CD4-positive, alpha-beta T cell treated with Interleukin-12 subunit alpha and Interleukin-12 subunit beta, for 1 hour (primary cell): ENCODE results near the gene CERK.
"Not testable (repeated sequence)": the region's sequence is repeated elsewhere in the genome, so short reads cannot be mapped to it uniquely, and the experiment has no call there.

ENCODE experiments used
- DNase-seq: peaks from one replicate; pipeline ENCODE4 v3.0.0-alpha.2; 2020

CERK gene

GRCh38 chr22:46659791-46660186, 78.3 kb downstream of the CERK start:
- DNase-seq: no peak

GRCh38 chr22:46659059-46659790, 78.8 kb downstream of the CERK start:
- no peak for DNase-seq

DNA sequence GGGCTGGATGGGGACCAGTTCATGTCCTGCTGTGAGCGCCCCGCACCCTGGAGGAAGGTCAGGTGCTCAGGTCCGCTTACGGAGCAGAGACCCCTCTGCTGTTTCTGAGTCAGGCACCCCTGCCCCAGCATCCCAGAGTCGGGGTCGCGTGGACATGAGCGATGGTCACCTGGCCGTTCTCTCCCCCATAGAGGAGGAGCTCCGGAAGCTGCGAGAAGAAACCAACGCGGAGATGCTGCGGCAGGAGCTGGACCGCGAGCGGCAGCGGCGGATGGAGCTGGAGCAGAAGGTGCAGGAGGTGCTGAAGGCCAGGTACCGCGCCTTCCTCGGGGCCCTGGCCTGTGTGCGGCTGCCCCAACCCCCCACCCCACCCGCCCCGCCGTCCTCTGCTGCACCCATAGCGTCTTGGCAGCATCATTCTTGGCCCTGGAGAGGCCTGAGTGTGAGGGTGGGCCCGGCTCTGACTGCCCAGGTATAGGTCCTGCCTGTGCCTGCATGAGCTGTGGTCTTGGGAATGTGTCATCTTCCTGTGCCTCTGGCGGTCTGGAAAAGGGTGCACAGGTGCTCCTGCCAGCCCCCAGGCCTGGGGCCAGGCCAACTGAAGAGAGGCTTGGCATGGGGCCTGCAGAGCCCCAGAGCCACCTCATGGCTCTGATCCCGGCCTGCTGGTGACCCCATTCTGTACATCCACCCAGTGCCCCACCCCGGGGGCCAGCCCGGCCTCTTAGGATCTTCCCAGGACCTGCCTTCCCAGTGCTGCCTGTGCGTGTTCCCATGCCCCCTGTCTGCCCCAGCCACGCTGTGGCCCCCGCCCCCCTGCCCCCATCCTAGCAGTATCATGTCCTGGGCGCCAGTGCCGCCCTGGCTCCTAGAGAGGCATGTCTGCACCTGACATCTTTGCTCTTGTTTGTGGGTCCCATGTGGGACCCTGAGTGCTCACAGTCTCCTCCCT, 79.8 kb downstream of the CERK start:
- DNase-seq: no peak

DNA sequence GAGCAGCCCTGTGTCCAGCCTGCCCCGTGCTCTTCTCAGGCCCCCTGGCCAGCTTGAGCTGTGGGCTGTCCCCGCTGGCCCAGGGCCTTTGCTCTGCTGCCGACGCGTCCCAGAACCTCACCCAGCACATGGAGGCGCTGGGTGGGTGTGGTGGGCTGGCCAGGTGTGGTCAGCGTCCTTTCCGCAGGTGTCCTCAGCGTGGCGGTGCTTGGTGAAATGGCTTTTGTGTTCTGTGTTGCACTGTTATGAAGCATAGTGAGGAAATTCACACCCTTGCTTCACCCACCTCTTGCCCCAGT, 80.4 kb downstream of the CERK start:
- no peak for DNase-seq

DNA sequence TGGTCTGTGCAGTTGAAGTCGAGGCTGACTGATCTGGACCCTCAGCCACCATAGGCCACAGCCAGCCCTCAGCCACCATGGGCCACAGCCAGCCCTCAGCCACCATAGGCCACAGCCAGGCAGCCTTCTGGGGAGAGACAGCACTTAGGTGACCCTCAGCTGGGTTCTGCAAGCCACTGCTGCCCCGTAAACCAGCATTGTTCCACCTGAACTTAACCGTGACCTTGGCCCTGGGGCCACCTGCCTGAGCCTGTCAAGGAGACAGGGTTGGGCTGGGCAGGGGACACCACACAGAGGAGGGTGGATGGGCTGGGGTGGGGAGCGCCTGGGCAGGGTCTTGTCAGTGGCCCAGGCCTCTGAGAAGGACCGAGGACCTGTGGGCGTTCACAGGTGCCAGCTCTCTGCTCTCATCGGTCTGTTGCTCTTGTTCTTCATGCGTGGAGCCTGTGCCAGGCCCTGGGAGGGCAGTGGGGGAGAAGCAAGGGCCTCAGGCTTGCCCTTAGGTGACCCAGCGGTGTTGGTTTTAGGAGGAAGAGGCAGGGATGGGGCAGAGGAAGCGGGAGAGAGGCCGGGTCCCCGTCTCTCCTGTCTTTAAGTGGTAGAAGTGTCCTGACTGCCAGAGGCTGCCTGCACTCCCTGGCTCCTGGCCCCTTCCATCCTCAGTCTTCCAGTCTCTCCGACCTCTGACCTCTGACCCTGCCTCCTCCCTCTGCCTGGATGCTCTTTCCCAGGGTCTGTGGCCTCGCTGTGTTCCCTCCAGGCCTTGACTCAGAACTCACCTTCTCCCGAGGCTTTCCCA, 81.0 kb downstream of the CERK start:
- DNase-seq: no peak

GRCh38 chr22:46655861-46656608, 82.0 kb downstream of the CERK start:
- no peak for DNase-seq

DNA sequence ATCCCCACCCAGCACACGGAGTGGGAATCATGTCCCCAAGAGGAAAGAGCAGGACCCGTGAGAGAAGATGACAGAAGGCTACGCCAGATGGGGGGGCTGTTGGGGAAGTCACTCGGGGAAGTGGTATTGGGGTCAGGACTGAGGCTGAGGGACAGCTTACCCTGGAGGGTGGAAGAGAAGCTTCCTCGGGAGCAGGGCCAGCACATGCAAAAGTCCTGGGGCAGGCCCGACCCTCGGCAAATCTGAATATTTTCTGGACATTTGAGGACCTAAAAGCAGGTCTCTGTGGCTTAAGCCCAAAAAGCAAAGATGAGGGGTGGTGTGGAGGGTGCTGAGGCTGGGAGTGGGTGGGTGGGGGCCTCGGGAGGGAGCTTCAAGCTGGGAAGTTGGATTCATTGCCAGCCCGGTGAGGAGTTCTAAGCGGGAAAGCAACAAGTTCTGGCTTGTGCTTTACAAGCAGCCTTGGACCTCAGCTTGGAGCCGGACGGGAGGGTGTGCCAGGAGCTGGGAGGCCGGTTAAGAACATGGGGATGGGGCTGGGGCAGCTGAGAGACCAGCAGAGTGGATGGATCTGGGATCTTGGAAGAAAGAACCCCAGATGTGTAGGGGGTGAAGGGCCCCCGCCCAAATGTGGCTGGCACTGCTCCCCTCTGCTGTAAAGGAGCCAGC, 83.0 kb downstream of the CERK start:
- no peak for DNase-seq

DNA sequence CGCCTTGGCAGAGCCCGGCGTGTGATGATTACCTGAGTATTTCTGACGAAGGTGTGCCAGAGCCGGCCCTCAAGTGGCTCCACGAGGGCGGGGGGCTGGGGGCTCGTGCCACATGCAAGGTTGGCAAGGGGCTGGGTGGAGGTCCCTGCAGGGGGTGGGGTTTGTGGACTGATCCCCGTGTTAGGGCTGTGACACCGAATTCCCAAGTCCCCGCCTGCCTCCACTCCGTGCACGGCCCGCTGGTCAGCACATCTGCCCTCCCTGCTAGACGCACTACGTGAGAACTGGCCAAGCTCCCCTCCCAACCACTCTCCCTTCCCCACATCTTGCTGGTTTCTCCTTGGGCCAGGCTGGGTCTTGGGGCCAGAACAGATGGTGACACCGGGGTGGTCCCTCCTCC, 83.6 kb downstream of the CERK start:
- no peak for DNase-seq

- no peak for DNase-seq
These were observed 84.5 kb downstream of the CERK start for GRCh38 chr22:46653596-46653995.

DNA sequence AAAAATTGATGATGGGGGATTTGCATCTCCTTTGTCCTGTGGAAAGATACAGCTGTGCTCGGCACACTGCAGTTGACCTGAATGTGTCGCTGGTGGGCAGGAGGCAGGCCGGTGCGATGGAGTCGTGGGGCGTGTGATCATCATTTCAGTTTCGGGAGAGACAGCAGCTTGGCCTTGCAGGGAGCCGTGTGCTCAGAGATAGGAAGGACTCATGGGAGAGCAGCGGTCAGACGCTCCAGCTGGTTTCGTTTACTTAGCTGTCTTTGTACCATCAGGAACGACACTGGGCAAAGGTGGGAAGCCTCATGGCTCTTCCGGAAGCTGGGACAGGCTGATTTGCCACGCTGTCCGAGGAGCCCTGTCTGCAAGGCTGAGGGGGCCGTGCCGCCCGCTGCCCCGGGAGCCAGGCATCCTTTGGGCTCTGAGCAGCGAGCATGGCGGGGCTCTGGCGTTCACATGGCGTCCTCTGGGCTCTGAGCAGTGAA, 85.2 kb downstream of the CERK start:
- no peak for DNase-seq

DNA sequence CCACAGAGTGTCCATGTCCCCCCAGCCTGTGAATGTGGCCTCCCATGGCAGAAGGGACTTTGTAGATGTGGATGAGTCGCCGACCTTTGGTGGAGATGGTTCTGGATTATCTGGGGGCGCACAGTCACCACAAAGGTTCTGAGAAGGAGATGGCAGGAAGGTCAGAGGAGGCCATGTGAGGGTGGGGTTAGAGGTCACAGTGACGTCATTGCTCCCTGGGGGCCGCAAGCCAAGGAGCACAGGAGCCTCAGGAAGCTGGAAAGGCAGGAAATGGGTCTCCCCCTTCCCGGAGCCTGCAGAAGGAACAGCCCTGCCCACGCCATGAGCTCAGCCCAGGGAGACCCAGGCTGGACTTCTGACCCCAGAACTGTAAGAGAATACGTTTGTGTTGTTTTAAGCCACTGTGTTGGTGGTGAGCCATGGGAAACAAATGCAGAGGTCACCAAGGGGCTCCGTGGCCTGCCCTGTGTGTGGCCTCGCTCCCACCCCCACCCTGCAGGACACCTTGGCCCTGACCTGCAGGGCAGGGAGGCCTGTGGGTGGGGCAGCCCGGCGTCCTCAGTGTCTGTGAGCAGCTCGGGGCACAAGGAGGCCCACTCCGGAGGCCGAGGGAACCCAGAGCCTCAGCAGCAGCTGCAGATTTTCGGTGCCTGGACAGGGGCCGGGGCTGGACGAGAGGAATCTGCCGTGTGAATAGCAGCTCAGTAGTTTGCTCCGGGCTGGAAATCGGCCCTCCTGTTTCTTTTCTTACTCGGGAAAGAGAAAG, 85.8 kb downstream of the CERK start:
- DNase-seq: no peak

DNA sequence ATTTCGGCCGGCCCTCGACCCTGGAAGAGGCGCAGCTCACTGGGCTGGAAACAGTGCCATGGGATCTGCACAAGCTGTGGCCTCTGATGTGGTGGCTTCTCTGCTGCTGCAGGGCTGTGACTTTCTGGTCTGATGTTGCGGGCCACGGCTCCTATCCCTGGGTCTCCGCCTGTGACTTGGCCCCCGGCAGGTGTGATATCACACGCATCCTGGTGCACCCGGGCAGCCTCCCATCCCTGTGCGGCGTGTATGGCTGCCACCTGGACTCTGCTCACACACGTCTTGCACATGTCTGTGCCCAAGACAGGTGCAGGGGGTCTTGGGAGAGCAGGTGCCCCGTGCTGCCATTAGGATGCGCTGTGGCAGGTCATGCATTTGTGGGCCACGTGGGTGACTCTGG, 86.7 kb downstream of the CERK start:
- DNase-seq: no peak

DNA sequence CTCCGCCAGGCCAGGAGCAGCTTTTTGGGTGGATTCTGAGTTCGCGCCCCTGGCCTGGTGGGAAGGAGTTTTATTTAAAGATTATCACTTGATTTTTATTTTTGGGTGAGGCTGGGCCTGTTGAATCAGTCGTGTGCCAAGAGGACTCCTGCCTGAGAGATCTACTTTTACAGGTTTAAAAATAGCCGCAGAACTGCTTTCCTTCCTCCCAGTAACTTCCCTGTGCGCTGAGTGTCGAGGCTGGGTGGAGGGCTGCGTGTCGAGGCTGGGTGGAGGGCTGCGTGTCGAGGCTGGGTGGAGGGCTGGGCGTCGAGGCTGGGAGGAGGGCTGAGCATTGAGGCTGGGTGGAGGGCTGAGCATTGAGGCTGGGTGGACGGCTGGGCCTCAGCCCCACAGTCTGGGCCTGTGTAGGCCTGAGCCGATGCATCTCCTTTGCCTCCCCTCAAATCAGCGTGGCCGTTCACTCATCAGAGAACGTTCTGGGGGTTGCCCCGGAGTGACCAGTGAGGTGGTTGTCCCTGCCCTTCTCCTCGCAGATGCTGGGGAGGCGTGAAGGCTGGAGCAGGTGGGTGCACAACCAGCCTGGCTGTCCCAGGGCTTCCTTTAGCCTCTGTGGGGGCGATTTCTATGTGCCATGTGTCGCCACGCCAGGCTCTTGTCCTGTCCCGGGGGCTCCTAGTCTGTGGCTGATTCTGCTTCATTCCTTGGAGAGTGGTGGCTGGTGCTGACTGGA, 87.8 kb downstream of the CERK start:
- no peak for DNase-seq

GRCh38 chr22:46649141-46650077, 88.6 kb downstream of the CERK start:
- no peak for DNase-seq

DNA sequence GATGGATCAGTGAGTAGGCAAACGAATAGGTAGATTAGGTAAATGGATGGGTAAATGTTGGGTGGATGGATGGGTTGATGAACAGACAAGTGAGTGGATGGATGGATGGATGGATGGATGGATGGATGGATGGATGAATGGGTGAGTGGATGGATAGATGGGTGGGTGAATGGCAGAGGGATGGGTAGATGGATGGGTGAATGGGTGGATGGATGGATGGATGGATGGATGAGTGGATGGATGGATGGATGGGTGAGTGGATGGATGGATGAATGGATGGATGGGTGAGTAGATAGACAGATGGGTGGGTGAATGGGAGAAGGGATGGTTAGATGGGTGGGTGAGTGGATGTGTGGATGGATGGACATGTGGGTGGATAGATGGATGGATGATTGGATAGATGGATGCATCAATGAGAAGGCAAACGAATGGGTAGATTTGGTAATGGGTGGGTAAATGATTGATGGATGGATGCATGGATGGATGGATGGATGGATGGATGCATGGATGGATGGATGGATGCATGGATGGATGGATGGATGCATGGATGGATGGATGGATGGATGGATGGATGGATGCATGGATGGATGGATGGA, 89.7 kb downstream of the CERK start:
- not testable (repeated sequence) for DNase-seq

DNA sequence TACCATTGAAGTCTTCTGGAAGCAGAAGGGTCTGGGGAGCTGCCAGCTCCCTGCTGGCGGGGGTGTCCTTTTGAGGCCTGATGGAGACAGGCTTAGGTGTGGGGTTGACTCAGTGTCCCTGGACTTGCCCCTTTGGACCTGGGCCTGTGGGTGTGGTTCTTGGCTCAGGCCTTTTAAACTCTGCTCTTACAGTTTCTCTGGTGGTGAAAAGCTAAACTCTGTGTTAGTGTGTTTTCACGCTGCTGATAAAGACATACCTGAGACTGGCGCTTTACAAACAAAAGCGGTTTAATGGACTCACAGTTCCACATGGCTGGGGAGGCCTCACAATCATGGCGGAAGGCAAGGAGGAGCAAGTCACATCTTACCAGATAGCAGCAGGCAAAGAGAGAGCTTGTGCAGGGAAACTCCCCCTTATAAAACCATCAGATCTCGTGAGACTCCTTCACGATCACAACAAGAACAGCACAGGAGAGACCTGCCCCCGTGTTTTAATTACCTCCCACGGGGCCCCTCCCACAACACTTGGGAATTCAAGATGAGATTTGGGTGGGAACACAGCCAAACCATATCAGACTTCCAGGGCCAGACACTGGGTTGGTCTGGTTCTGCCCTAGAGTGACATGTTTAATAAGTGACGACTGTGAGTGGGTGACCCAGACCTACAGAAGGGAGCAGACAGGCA, 91.4 kb downstream of the CERK start:
- DNase-seq: no peak

- DNase-seq: not testable (repeated sequence)
These were observed 95.1 kb downstream of the CERK start for GRCh38 chr22:46642840-46643480.

GRCh38 chr22:46641811-46642266, 96.2 kb downstream of the CERK start:
- no peak for DNase-seq
